Lower lobe of right lung (tissue), 2 donors: ENCODE results near the gene RPRM. TPM values are rescaled to one million over a fixed set of nuclear protein-coding genes. Genes with fewer than 3 reads are reported as not detected.

ENCODE experiments used
- ATAC-seq, 2 donors: fragments of 200-7000 bp; cut with Tn5 transposase; one replicate each; pipeline ENCODE4 v1.9.1; 2020 to 2022; ENCODE audit warnings: mild to moderate bottlenecking in 2 of 2, moderate library complexity in 2 of 2
- DNase-seq: peaks from one replicate; pipeline ENCODE4 v3.0.0-alpha.2; 2020
- H3K27ac ChIP-seq: fragments of 200-600 bp; one replicate; pipeline ENCODE4 v1.8.0; 2022
- H3K27me3 ChIP-seq: fragments of 200-600 bp; one replicate; pipeline ENCODE4 v1.8.0; 2022; ENCODE audit warnings: low read depth
- H3K36me3 ChIP-seq: fragments of 200-600 bp; one replicate; pipeline ENCODE4 v1.8.0; 2022; ENCODE audit warnings: mild to moderate bottlenecking
- H3K4me1 ChIP-seq: fragments of 200-600 bp; one replicate; pipeline ENCODE4 v1.8.0; 2022
- H3K4me3 ChIP-seq: fragments of 200-600 bp; one replicate; pipeline ENCODE4 v1.8.0; 2022; ENCODE audit warnings: mild to moderate bottlenecking
- H3K9me3 ChIP-seq: fragments of 200-600 bp; one replicate; pipeline ENCODE4 v1.8.0; 2022
- CTCF ChIP-seq: fragments of 200-600 bp; IDR thresholded peaks from one replicate; pipeline ENCODE4 v1.8.0; 2022; ENCODE audit warnings: antibody characterized with exemption, mild to moderate bottlenecking
- intact Hi-C: fragments of 100-400 bp; cut with DNase I; formaldehyde crosslinking; loops from one replicate; pipeline ENCODE4 v1.11.0; 2022
- total RNA-seq: library from RNA; stranded (reverse); fragmentation: NEBNext Ultra II Directional; extraction: Animal tissue kit (Norgen Biotek cat#: 25700); gene quantifications from one replicate; pipeline ENCODE4 v1.2.1, GENCODE V29; 2021
- donor health status: DM: no; HTN: yes; CAD: no; lungs with severe emphysema.

The RPRM gene
- total RNA-seq, 1 donor from 2014 or later: 0.27 TPM

GRCh38 chr2:153477636-153478288 is 800 bp downstream of the RPRM start:
- DNase-seq (no peak), ATAC-seq (peak; percentile 20 to 30)
- intact Hi-C loops: no loop called here
- Histone ChIP-seq H3K27ac (no peak overlapping the region), H3K4me3 (peak overlapping the region; percentile 58), H3K36me3 (no peaks in the 10 kb centered on the region), H3K4me1 (peaks cover 27% of the 10 kb centered on the region), H3K9me3 (no peaks in the 10 kb centered on the region), H3K27me3 (peaks cover 53% of the 10 kb centered on the region)
- TF ChIP-seq CTCF: no peak

GRCh38 chr2:153476816-153477635 is 1.5 kb downstream of the RPRM start:
- no peak for TF ChIP-seq CTCF
- no peaks in the 10 kb centered on the region for H3K36me3 ChIP-seq
- DNase-seq (no peak), ATAC-seq (no peak)
- H3K4me1 ChIP-seq: peaks cover 27% of the 10 kb centered on the region
- H3K9me3 ChIP-seq: no peaks in the 10 kb centered on the region
- no peak overlapping the region for H3K27ac ChIP-seq
- peaks cover 53% of the 10 kb centered on the region for H3K27me3 ChIP-seq
- peak overlapping the region; percentile 58 for H3K4me3 ChIP-seq
- intact Hi-C loops: no loop called here

GRCh38 chr2:153476491-153476815 is 2.1 kb downstream of the RPRM start:
- H3K4me1 ChIP-seq: peaks cover 27% of the 10 kb centered on the region
- no peak overlapping the region for H3K4me3 ChIP-seq
- DNase-seq (no peak), ATAC-seq (no peak)
- H3K36me3 ChIP-seq: no peaks in the 10 kb centered on the region
- H3K27ac ChIP-seq: no peak overlapping the region
- intact Hi-C loops: no loop called here
- H3K9me3 ChIP-seq: no peaks in the 10 kb centered on the region
- H3K27me3 ChIP-seq: peaks cover 51% of the 10 kb centered on the region
- no peak for TF ChIP-seq CTCF

- H3K36me3 ChIP-seq: no peaks in the 10 kb centered on the region
- no peak for ATAC-seq
- intact Hi-C loops: no loop called here
- no peaks in the 10 kb centered on the region for H3K9me3 ChIP-seq
- H3K27me3 ChIP-seq: peaks cover 42% of the 10 kb centered on the region
- no peak overlapping the region for H3K27ac ChIP-seq
- DNase-seq: no peak
- peaks cover 27% of the 10 kb centered on the region for H3K4me1 ChIP-seq
- no peak for TF ChIP-seq CTCF
- H3K4me3 ChIP-seq: no peak overlapping the region
These were observed 3.6 kb downstream of the RPRM start for GRCh38 chr2:153474876-153475435.

GRCh38 chr2:153474407-153474806 is 4.2 kb downstream of the RPRM start:
- peaks cover 39% of the 10 kb centered on the region for H3K27me3 ChIP-seq
- intact Hi-C loops: no loop called here
- peaks cover 27% of the 10 kb centered on the region for H3K4me1 ChIP-seq
- H3K36me3 ChIP-seq: no peaks in the 10 kb centered on the region
- H3K9me3 ChIP-seq: no peaks in the 10 kb centered on the region
- no peak overlapping the region for H3K27ac ChIP-seq
- H3K4me3 ChIP-seq: no peak overlapping the region
- ATAC-seq (no peak), DNase-seq (no peak)
- TF ChIP-seq CTCF: no peak
